AG08395 (cell line): ENCODE measurements around the gene DHRS7B.
"Not testable (repeated sequence)": the region's sequence is repeated elsewhere in the genome, so short reads cannot be mapped to it uniquely, and the experiment has no call there.

Experiments used
- DNase-seq: peaks from one replicate; pipeline ENCODE4 v3.0.0; 2012; ENCODE audit warnings: mixed read lengths, low spot score

The DHRS7B gene

GRCh38 chr17:21126645-21127508 is at the start of gene DHRS7B:
DHRS7B (plus strand) TSS chr17:21126964; CDS start chr17:21126972, 8 bp downstream.
- DNase-seq, result peak; percentile 99

- no peak for DNase-seq
Observed at GRCh38 chr17:21077281-21077680, 49.5 kb upstream of the DHRS7B start.

DNA sequence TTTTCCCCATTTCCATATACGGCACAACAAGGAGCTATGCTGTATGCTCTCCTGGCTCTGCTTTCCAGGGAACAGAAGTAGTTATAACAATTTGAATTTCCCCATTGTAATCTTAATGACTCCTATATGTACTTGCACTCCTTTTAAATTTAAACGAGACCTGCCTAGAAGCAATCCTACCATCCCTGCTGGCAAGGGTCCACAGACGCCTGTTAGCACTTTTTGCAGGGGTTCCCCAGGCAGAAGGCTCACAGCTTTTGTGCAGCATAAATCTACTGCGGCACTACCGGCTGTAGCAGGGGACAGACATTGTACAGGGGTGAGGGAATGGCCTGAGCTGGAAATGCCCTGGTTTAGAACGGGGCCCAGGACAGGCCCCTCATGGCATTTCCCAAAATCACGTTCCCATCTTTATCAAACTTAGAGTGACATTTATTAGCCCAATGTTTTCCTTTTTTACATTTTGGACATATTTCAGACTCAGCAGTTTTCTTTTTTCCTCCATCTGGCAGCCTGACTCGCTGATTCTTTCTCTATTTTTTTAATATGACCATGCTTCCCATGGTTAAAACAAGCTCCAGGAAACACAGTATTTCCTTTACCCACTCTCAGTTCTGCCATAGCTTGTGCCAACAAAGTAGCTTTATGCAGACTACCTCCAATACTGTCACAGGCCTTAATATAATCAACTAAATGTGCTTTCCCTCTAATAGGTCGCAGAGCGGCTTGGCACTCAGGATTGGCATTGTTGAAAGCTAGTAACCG is 48.6 kb upstream of the DHRS7B start:
- DNase-seq, result no peak

DNA sequence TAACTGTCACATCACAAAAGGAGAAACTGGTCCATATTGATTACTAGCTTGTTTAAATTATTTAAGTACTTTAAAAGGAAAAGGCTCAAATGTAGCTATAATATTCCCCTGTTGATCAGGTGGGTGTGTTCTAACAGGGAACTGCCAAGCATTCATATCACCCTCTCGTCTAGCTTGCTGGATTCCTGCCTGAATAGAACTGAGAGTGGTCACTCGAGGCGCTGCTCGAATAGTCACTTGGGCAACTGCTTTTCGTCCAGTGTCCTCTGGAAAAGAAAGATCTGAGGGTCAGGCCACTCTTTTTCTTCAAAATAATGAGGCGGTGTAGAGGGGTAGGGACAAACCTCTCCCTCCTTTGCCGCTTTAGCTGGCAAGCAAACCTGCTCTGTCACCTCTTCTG is 47.6 kb upstream of the DHRS7B start:
- DNase-seq, result no peak

GRCh38 chr17:21082001-21082436 is 44.7 kb upstream of the DHRS7B start:
- DNase-seq, result no peak

DNA sequence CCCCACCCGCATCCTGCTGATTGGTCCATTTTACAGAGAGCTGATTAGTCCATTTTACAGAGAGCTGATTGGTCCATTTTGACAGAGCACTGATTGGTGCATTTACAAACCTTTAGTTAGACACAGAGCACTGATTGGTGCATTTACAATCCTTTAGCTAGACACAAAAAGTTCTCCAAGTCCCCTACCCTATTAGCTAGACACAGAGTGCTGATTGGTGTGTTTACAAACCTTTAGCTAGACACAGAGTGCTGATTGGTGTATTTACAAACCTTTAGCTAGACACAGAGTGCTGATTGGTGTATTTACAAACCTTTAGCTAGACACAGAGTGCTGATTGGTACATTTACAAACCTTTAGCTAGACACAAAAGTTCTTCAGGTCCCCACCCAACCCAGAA is 41.5 kb upstream of the DHRS7B start:
- not testable (repeated sequence) for DNase-seq

GRCh38 chr17:21085707-21086106 is 41.1 kb upstream of the DHRS7B start:
- DNase-seq, result no peak

DNA sequence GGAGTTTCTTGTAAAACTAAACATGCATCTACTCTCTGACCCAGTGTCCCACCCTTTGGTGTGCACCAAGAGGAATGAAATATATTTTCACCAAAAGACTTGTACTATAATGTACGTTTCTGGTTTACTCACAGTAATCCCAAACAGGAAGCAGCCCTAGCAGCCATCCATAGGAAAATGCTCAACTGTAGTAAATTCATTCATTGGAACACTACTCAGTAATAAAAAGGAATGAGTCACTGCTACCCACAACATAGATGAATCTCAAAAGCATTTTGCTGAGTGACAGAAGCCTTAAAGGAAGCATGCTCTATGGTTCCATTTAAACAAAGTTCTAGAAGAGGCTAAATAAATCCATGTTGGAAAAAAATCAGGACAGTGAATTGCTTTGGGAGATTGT is 37.6 kb upstream of the DHRS7B start:
- DNase-seq, result peak; percentile 67

- DNase-seq, result no peak
Observed at GRCh38 chr17:21089933-21090901, 36.5 kb upstream of the DHRS7B start.

- DNase-seq, result no peak
Observed at GRCh38 chr17:21090902-21091618, 35.7 kb upstream of the DHRS7B start.

- DNase-seq, result no peak
Observed at GRCh38 chr17:21094298-21094704, 32.5 kb upstream of the DHRS7B start.

GRCh38 chr17:21095735-21096134 is 31.0 kb upstream of the DHRS7B start:
- DNase-seq, result no peak

GRCh38 chr17:21096874-21097273 is 29.9 kb upstream of the DHRS7B start:
- no peak for DNase-seq

GRCh38 chr17:21098934-21099689 is 27.7 kb upstream of the DHRS7B start:
- peak; percentile 95 for DNase-seq

DNA sequence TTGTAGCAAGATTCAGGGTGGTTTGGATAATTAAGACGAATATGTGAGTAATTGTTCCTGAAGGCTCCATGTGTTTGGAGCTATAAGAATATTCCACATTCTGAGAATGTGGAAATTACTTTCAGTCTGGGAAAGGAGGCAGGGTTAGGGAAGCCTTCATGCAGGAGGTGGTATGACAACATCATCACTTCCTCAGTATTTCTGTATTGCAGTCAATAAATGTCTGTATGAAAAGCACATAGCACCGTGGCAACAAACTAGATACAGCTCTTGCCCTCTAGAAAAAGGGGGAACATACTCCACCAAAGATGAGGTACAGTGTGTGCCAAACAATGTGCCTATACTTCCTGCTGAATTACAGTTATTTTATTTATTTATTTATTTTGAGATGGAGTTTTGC is 26.1 kb upstream of the DHRS7B start:
- DNase-seq, result no peak

GRCh38 chr17:21104608-21105007 is 22.2 kb upstream of the DHRS7B start:
- no peak for DNase-seq

DNA sequence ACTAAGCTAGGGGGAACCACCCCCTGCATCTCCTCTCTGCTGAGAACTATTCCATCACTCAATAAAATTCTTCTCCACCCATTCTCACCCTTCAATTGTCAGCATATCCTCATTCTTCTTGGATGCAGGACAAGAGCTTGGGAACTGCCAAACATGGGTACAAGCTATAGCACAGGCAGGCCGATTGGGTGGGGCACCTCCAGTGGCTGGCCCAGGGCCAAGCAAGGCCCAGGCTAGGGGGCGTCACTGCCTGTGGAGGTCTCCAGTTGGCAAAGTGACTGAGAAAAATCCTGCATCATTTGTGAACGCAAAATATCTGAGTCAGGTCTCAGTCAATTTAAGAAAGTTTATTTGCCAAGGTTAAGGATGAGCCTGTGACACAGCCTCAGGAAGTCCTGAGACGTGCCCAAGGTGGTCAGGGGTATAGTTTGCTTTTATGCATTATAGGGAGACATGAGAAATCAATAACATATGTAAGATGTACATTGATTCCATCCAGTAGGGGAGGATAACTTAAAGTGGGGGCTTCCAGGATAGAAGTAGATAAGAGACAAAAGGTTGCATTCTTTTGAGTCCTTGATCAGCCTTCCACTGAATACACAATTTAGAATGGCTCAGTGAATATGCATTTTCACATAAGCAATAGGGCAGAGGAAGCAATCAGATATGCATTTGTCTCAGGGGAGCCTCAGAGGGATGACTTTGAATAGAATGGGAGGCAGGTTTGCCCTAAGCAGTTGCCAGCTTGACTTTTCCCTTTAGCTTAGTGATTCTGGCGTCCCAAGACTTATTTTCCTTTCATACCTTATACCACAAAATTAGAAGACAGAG is 21.5 kb upstream of the DHRS7B start:
- no peak for DNase-seq

- no peak for DNase-seq
Observed at GRCh38 chr17:21106316-21106715, 20.4 kb upstream of the DHRS7B start.

DNA sequence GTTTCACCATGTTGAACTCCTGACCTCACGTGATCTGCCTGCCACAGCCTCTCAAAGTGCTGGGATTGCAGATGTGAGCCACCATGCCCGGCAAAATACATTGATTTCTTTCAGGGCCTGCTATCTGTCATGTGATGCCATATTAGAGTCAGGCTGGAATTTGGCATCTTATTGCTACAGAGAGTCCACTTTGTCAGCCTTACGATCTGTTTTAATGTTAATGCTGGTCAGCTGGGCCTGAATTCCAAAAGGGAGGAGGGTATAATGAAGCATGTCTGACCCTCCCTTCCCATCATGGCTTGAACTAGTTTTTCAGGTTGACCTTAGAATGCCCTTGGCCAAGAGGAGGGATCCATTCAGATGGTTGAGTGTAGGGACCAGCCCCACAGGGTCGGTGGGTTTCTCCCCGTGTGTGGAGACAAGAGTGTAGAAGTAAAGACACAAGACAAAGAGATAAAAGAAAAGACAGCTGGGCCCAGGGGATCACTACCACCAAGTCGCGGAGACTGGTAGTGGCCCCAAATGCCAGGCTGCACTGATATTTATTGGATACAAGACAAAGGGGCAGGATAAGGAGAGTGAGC is 19.6 kb upstream of the DHRS7B start:
- DNase-seq, result not testable (repeated sequence)
